T-helper 1 cell treated with Interleukin-12 subunit alpha and Interleukin-12 subunit beta and Interleukin-4 antibody, amounts not matched to agents 30 μg/mL and 1 μg/mL, for 36 hours (primary cell): ENCODE results near the gene DPF1.
A peak's percentile ranks its signal among the peaks of the same experiment; 100 is the strongest.
"Not testable (repeated sequence)": the region's sequence is repeated elsewhere in the genome, so short reads cannot be mapped to it uniquely, and the experiment has no call there.

Experiments
- H3K27ac Mint-ChIP-seq: one replicate; pipeline ENCODE4 v1.8.0; 2021; ENCODE audit warnings: mild to moderate bottlenecking, mixed read lengths
- H3K27me3 Mint-ChIP-seq: one replicate; pipeline ENCODE4 v1.8.0; 2021; ENCODE audit warnings: low read depth, mixed read lengths
- H3K36me3 Mint-ChIP-seq: one replicate; pipeline ENCODE4 v1.8.0; 2021; ENCODE audit warnings: low read depth, mixed read lengths
- H3K4me1 Mint-ChIP-seq: one replicate; pipeline ENCODE4 v1.8.0; 2021; ENCODE audit warnings: low read depth, mixed read lengths
- H3K4me3 Mint-ChIP-seq: one replicate; pipeline ENCODE4 v1.8.0; 2021; ENCODE audit warnings: mild to moderate bottlenecking, moderate library complexity, mixed read lengths
- H3K9me3 Mint-ChIP-seq: one replicate; pipeline ENCODE4 v1.8.0; 2021; ENCODE audit warnings: mixed read lengths

Gene DPF1

DNA sequence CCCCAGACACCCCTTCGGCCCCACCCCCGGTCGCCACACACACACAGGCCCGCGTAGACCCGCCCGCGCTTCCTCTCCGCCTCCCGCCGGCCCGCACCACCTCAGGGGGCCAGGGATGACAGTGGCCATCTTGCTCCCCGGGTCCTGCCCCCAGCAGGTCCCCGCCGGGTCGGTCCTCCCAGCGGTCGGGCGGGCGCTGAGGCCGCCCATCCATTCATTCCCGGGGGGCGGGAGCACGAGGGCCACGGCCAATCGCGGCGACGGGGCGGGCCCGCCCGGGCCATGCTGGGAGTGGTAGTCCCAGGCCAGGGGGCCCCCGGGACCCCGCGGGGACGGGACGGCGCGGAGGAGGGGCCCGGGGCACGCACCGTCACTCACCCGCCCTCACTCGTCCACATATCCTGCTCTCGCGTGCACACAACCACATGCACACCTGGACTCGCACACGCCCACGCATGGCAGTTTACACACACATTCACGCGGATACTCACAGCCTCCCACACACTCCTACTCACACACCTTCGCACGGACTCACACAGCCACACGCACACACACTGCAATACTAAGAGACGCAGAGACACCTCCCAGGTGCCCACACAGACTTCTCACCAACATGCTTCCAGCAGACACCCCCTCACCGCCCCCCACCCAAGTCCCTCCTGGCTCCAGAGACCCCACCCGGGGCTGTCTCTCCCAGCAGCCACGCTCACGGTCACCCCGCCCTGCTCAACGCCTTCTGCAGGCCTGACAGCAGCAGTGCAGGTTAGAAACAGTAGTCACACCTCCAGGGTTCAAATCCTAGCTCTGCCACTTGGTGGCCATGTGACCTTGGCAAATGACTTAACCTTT, at the start of gene DPF1:
DPF1 (minus strand) TSS at position 209 of the 849 bp plus-strand sequence; CDS start at position 129, 80 bp downstream.
- peak within 1 kb of the TSS; percentile 87 for H3K4me3 Mint-ChIP-seq
- H3K4me1 Mint-ChIP-seq = peaks cover 14% of the 10 kb centered on the region
- peak within 1 kb of the TSS; percentile 67 for H3K27ac Mint-ChIP-seq
- no peaks in the 10 kb centered on the region for H3K36me3 Mint-ChIP-seq
- peaks cover 58% of the 10 kb centered on the region for H3K27me3 Mint-ChIP-seq
- H3K9me3 Mint-ChIP-seq = no peaks in the 10 kb centered on the region

DNA sequence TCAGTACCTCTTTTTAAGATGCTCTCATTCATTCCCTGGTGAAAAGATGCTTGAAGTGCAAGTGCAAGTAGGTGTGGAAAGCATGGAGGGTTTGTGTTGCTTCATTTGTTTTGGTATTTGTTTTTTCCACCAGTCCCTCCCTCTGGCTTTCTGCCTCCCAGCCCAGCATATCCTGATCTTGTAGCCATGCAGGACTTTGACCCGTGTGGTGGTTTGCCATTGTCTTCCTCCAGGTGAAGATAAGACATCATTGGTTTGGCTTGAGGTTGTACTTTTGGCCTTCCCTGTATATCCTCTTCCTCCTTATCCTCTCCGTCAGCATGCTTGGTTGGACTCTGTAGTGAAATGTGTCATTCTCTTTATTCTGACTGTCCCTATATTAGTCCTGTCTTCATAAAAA, 49.5 kb upstream of the DPF1 start:
- H3K4me1 Mint-ChIP-seq = peaks cover 5% of the 10 kb centered on the region
- no peak overlapping the region for H3K4me3 Mint-ChIP-seq
- no peak overlapping the region for H3K27ac Mint-ChIP-seq
- H3K9me3 Mint-ChIP-seq = no peaks in the 10 kb centered on the region
- no peaks in the 10 kb centered on the region for H3K27me3 Mint-ChIP-seq
- H3K36me3 Mint-ChIP-seq = no peaks in the 10 kb centered on the region

DNA sequence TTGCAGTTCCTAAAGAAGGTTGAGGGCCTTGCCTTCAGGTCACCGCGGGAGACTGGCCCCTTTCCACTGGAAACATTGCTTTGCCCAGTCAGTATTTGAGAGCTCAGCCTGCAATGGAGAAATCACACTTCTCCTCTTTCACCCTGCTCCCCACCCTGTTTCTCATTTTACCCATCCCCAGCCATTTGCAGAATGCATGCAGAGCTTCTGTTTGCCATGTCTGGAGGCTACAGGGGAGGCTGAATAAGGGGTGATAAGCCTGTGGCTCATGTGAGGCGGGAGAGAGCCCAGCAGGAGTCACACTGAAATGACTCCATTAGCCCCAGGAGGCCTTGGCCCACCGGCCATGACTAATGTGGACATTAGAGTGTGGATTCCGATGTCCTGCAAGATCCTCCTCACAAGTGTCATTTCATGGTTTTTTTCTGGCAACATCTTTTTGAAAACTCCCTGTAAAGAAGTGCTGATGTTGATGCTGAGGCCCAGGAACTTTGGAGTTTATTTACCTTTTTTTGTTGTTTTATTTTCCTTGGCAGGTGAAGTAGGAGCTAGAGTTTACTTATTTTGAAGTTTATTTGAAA, 46.7 kb upstream of the DPF1 start:
- H3K36me3 Mint-ChIP-seq = no peaks in the 10 kb centered on the region
- H3K4me1 Mint-ChIP-seq = peaks cover 27% of the 10 kb centered on the region
- no peaks in the 10 kb centered on the region for H3K27me3 Mint-ChIP-seq
- no peak overlapping the region for H3K4me3 Mint-ChIP-seq
- H3K9me3 Mint-ChIP-seq = no peaks in the 10 kb centered on the region
- H3K27ac Mint-ChIP-seq = no peak overlapping the region

DNA sequence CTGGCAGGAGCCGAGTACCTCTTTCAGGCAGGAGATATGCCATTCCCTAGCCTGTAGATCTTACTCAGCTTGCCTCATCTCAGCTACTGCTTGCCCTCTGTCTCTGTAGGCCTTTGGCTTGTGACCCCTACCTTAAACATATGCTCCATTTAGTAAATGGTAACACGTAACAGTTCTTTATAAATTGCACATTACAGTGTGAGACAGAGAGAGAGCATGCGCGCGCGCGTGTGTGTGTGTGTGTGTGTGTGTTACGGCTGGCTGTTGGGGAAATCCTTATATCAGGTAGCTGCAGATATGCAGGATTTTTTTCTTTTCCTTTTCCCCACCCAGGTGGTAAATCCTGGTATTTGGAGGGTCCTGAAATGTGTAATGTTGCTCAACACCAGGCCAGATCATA, 44.5 kb upstream of the DPF1 start:
- Mint-ChIP-seq H3K27me3 (no peaks in the 10 kb centered on the region), H3K4me3 (no peak overlapping the region)

DNA sequence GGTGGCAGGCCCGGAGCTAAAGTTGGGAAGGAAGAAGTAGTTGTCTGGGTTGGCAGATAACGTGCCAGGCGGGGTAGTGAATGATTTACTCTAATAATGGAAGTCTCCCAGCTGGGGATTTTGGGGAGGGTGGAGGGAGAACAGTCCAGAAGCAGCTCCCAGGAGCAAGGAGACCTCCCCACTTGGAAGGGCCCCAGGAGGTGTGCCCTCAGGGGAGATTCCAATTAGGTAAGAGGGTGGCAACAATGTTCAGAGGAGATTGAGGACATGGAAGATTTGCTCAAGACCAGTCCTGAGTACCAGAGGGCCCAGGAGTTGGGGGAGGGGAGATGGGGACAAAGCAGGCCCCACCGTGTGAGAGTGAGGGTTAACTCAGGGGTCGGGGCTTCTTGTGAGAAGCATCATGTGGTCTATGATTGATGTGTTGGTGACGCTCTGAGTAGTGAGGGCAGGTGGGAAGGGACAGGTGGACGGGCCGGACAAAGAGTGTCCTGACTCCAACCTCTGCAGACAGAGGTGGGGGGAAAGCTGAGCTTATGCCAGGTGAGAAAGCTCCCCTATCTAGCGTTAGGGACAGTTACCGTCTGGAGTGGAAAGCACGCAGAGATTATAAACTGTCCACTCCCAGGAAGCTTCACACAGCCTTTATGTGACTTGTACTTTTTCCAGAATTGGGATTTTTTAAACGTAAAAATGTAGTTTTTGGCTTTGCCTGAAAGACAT, 43.9 kb upstream of the DPF1 start:
- Mint-ChIP-seq H3K27me3 (no peaks in the 10 kb centered on the region), H3K36me3 (peaks cover 3% of the 10 kb centered on the region), H3K4me1 (peaks cover 44% of the 10 kb centered on the region), H3K27ac (no peak overlapping the region), H3K4me3 (no peak overlapping the region), H3K9me3 (no peaks in the 10 kb centered on the region)

More for the DNA sequence above, 44.5 kb upstream of the DPF1 start:
- Mint-ChIP-seq H3K36me3 (peaks cover 3% of the 10 kb centered on the region), H3K9me3 (no peaks in the 10 kb centered on the region), H3K27ac (no peak overlapping the region), H3K4me1 (peaks cover 40% of the 10 kb centered on the region)

DNA sequence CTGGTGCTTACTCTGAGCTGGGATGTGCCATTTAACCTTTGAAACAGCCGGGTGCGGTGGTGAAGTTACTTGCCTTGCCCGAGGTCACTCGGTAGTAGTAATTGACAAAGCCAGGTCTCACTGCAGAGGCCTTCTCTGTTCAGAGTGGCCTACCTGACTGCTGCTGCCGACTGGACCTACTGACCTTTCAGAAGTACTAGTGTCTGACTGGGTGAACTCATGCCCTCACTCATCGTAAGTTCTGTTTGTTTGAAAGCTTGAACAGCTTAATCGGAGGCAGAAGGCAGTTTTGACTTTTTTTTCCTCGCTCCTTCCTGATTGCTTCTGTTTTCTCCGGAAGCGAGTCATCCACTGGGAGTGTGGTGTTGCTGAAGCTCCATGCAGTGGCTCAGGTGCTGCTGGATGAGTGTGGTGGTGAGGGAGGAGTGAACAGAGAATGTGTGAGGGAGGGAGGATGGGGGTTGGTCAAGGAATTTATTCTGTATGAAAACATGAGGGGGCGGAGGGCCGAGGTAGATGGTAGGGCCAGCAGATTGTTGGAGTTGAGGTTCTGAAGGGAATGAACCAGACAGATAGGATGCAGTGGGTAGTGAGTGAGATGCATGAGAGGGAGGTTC, 43.1 kb upstream of the DPF1 start:
- Mint-ChIP-seq H3K36me3 (peaks cover 3% of the 10 kb centered on the region), H3K27me3 (no peaks in the 10 kb centered on the region), H3K4me1 (peaks cover 46% of the 10 kb centered on the region), H3K9me3 (no peaks in the 10 kb centered on the region), H3K4me3 (no peak overlapping the region), H3K27ac (peak overlapping the region; percentile 23)

DNA sequence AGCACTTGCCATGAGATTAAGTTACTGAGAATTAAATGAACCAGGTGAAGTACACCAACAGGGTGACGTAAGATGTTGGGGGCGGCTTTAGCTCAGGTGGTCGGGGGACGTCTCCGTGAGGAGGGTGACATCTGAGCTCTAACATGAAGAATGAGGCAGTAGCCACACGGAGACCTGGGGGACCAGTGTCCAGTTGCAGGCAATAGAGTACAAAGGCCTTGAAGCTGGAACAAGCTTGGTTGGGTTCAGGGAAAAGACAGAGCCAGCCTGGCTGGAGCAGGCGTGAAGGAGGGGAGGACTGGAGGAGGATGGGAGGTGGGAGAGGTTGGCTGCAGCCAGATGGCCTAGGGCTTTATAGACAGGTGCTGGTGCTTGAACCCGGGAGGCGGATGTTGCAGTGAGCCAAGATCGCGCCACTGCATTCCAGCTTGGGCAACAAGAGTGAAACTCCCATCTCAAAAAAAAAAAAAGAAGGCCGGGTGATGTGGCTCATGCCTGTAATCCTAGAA, 42.0 kb upstream of the DPF1 start:
- Mint-ChIP-seq H3K4me1 (peaks cover 46% of the 10 kb centered on the region), H3K27ac (peak overlapping the region; percentile 88), H3K36me3 (peaks cover 3% of the 10 kb centered on the region), H3K9me3 (no peaks in the 10 kb centered on the region), H3K4me3 (peak overlapping the region; percentile 89), H3K27me3 (no peaks in the 10 kb centered on the region)

DNA sequence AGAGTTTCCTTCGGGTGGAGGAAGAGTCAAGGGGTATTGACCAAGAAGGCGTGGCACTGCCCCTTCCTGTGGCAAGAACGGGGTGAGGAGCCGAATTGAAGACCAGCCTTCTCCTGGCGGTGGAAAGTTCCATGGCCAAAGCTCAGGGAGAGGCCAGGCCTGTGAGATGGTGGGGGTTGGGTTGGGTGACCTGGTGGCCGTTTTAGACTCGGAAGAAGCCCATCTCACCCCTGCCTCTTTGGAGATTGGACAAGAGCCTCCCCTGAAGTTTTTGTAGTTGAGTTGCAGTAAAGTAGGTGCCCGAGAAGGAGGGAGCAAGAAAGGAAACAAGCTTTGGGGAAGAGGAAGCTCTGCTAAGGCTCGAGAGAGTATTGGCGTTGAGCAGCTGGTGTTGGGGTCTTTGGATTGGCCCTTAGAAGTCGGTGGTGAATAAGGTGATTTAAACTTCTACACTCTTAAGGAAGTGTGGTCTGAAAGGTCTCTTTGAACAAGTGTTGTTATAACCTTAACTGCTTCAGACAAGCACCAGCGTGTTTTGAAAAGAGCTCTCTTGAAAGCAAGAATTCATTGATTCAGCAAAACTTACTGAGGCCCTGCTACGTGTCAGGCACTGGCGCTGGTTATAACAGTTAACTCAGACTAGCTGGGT, 41.3 kb upstream of the DPF1 start:
- peaks cover 3% of the 10 kb centered on the region for H3K36me3 Mint-ChIP-seq
- H3K27ac Mint-ChIP-seq = peak overlapping the region; percentile 88
- no peaks in the 10 kb centered on the region for H3K9me3 Mint-ChIP-seq
- peak overlapping the region; percentile 89 for H3K4me3 Mint-ChIP-seq
- H3K4me1 Mint-ChIP-seq = peaks cover 46% of the 10 kb centered on the region
- no peaks in the 10 kb centered on the region for H3K27me3 Mint-ChIP-seq

DNA sequence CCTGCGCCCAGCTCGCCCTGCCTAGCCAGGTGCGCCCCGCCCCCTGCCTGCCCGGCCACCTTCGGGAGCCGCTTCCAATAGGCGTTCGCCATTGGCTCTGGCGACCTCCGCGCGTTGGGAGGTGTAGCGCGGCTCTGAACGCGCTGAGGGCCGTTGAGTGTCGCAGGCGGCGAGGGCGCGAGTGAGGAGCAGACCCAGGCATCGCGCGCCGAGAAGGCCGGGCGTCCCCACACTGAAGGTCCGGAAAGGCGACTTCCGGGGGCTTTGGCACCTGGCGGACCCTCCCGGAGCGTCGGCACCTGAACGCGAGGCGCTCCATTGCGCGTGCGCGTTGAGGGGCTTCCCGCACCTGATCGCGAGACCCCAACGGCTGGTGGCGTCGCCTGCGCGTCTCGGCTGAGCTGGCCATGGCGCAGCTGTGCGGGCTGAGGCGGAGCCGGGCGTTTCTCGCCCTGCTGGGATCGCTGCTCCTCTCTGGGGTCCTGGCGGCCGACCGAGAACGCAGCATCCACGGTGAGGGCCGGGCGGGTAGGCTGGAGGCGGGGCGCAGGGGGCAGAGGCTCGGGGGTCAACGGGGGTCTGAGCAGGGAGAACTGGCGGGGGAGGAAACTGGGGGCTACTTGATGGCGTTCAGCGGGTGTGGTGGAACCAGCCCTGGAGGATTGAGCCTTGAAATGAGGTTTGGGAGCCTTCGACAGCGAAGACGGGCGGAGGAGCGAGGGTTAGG, 40.6 kb upstream of the DPF1 start, which contains the start of gene SPINT2:
SPINT2 (plus strand) TSS at position 88 of the 727 bp plus-strand sequence; CDS start at position 408, 320 bp downstream.
- peaks cover 3% of the 10 kb centered on the region for H3K36me3 Mint-ChIP-seq
- H3K4me3 Mint-ChIP-seq = peak within 1 kb of the TSS; percentile 89

DNA sequence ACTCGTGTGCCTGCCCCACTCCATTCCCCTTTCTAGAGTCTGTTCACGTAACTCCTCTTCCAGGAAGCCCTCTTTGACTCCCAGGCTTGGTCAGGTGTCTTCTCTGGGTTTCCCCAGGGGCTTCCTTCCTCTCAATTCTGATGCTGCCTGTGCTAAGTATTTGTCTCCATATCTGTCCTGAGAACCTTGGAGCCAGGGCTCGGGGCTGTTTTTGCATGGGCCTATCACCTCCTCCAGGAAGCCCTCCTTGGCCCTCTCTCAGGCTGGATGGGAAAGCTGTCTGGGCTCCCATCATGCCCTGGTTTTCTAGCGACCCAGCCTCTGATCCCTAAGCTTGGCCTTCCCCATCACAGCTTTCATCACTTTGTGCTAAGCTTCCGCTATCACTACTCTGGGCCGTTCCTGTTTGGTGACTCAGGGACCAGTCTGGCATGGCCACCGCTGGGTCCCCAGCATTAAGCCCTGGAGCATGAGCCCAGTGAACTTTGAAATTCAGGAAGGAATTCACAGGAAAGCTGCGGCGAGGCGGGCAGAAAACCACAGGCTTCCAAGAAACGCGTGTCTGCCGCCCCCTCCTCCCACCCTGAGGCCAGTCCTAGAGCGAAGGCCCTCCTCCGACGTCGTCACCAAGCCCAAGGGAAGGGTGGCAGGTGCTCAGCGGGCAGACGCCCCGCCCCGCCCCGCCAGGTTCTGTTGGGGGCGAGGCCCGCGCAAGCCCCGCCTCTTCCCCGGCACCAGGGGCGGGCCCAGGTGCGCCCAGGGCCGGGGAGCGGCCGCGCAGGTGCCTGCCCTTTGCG, 39.9 kb upstream of the DPF1 start:
- peaks cover 3% of the 10 kb centered on the region for H3K36me3 Mint-ChIP-seq

More for the DNA sequence above, 40.6 kb upstream of the DPF1 start, which contains the start of gene SPINT2:
- no peaks in the 10 kb centered on the region for H3K9me3 Mint-ChIP-seq
- peak within 1 kb of the TSS; percentile 97 for H3K27ac Mint-ChIP-seq
- no peaks in the 10 kb centered on the region for H3K27me3 Mint-ChIP-seq
- H3K4me1 Mint-ChIP-seq = peaks cover 41% of the 10 kb centered on the region

DNA sequence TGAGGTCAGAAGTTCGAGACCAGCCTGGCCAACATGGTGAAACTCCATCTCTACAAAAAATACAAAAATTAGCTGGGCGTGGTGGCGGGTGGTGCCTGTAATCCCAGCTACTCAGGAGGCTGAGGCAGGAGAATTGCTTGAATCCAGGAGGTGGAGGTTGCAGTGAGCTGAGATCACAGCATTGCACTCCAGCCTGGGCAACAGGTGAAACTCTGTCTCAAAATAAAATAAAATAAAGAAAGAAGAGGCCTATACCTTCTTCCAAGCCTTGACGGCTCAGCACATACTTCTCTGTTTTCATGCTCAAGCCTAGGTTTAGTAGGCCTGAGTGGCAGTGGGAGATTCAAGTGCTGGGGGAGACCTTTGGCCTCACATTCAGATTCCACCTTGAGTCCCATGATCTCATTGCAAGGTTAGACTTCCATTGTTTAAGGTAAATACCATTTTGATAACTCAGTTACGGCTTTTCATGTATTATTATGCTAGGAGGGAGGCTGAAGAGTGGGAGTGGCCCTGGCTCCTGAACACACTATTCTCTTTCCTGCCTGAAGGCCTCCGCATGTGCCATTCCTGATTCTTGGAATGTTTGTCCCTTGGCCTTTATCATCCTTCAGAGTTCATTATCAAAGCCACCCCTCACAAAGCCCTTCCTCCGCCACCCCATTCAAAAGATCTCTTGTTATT, 38.7 kb upstream of the DPF1 start:
- H3K4me3 Mint-ChIP-seq = peak overlapping the region; percentile 18
- peak overlapping the region; percentile 57 for H3K27ac Mint-ChIP-seq

More for the DNA sequence above, 39.9 kb upstream of the DPF1 start:
- Mint-ChIP-seq H3K27me3 (no peaks in the 10 kb centered on the region), H3K4me1 (peaks cover 41% of the 10 kb centered on the region), H3K9me3 (no peaks in the 10 kb centered on the region), H3K27ac (peak overlapping the region; percentile 97), H3K4me3 (peak overlapping the region; percentile 89)

DNA sequence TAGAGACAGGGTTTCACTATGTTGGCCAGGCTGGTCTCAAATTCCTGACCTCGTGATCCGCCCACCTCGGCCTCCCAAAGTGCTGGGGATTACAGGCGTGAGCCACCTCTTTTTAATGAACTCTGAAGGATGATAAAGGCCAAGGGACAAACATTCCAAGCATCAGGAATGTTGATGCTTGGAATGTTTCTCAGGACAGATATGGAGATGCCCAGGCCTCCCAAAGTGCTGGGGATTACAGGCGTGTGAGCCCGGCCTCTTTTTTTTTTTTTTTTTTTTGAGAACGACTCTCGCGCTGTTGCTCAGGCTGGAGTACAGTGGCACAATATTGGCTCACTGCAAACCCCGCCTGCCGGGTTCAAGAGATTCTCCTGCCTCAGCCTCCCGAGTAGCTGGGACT, 37.9 kb upstream of the DPF1 start:
- not testable (repeated sequence) for H3K36me3 Mint-ChIP-seq, H3K27me3 Mint-ChIP-seq, H3K9me3 Mint-ChIP-seq, H3K4me3 Mint-ChIP-seq, H3K27ac Mint-ChIP-seq
- peaks cover 31% of the 10 kb centered on the region for H3K4me1 Mint-ChIP-seq

More for the DNA sequence above, 38.7 kb upstream of the DPF1 start:
- Mint-ChIP-seq H3K9me3 (no peaks in the 10 kb centered on the region), H3K27me3 (no peaks in the 10 kb centered on the region), H3K36me3 (peaks cover 3% of the 10 kb centered on the region), H3K4me1 (peaks cover 36% of the 10 kb centered on the region)
